HepG2 (cell line): ENCODE results near the gene MIF4GD. TPM values are rescaled to one million over a fixed set of nuclear protein-coding genes. Genes with fewer than 3 reads are reported as not detected.
A peak's percentile ranks its signal among the peaks of the same experiment; 100 is the strongest.

Experiments used
- ADNP ChIP-seq: sonication (generic); formaldehyde crosslinking; IDR thresholded peaks from 2 replicates; pipeline ENCODE4 v1.4.0; 2020; ENCODE audit warnings: missing genetic modification reagents
- ATF5 ChIP-seq: sonication (generic); formaldehyde crosslinking; IDR thresholded peaks from 2 replicates; pipeline ENCODE4 v1.4.0; 2020; ENCODE audit warnings: mild to moderate bottlenecking, low read depth, missing genetic modification reagents
- CC2D1A ChIP-seq: sonication (generic); formaldehyde crosslinking; IDR thresholded peaks from 2 replicates; pipeline ENCODE4 v1.8.1; 2023; ENCODE audit warnings: mild to moderate bottlenecking, missing genetic modification reagents
- FOXC1 ChIP-seq: sonication (generic); formaldehyde crosslinking; IDR thresholded peaks from 2 replicates; pipeline ENCODE4 v1.8.0; 2022; ENCODE audit warnings: mild to moderate bottlenecking, missing genetic modification reagents, borderline replicate concordance
- GATAD1 ChIP-seq: IDR thresholded peaks from 2 replicates; pipeline ENCODE4 v1.6.1; 2016; ENCODE audit warnings: missing genetic modification reagents, missing compliant biosample characterization
- HNRNPH1 ChIP-seq: fragments of 200-400 bp; formaldehyde crosslinking; optimal IDR thresholded peaks from 2 replicates; pipeline ENCODE3; 2017; ENCODE audit warnings: mild to moderate bottlenecking, low read depth, low read length
- IKZF4 ChIP-seq: sonication (generic); formaldehyde crosslinking; IDR thresholded peaks from 2 replicates; pipeline ENCODE4 v1.5.1; 2020; ENCODE audit warnings: borderline replicate concordance, mild to moderate bottlenecking, low read depth, missing genetic modification reagents; ENCODE audit errors: not compliant biosample characterization
- MLX ChIP-seq: IDR thresholded peaks from 2 replicates; pipeline ENCODE4 v1.6.1; 2016
- MYNN ChIP-seq: sonication (generic); formaldehyde crosslinking; IDR thresholded peaks from 2 replicates; pipeline ENCODE4 v1.4.0; 2020; ENCODE audit warnings: mild to moderate bottlenecking, low read depth, missing genetic modification reagents
- NFE2 ChIP-seq: sonication (generic); formaldehyde crosslinking; IDR thresholded peaks from 2 replicates; pipeline ENCODE4 v1.4.0; 2020; ENCODE audit warnings: missing genetic modification reagents
- PAWR ChIP-seq: sonication (generic); formaldehyde crosslinking; IDR thresholded peaks from 2 replicates; pipeline ENCODE4 v1.4.0; 2020; ENCODE audit warnings: missing genetic modification reagents, mild to moderate bottlenecking, borderline replicate concordance
- PBX3 ChIP-seq: sonication (generic); formaldehyde crosslinking; IDR thresholded peaks from 2 replicates; pipeline ENCODE4 v1.8.1; 2023; ENCODE audit warnings: missing genetic modification reagents, inconsistent platforms, borderline replicate concordance
- PHF21A ChIP-seq: sonication (generic); formaldehyde crosslinking; IDR thresholded peaks from 2 replicates; pipeline ENCODE4 v1.5.0; 2020; ENCODE audit warnings: mild to moderate bottlenecking, missing genetic modification reagents
- RAD21 ChIP-seq: fragments of 450-650 bp; formaldehyde crosslinking; IDR thresholded peaks from 2 replicates; pipeline ENCODE4 v1.5.0; 2020; ENCODE audit warnings: mild to moderate bottlenecking
- REL ChIP-seq: sonication (generic); formaldehyde crosslinking; conservative IDR thresholded peaks from 2 replicates; pipeline ENCODE4 v1.8.0; 2022; ENCODE audit warnings: mild to moderate bottlenecking, missing genetic modification reagents, moderate library complexity
- SP1 ChIP-seq, 2 experiments: fragments of 450-650 bp in 1 of 2; sonication (generic) in 1 of 2; formaldehyde crosslinking in 1 of 2; IDR thresholded peaks; 2 replicates each; pipeline versions ENCODE4 v1.4.0 to v1.6.1; 2016 to 2020; ENCODE audit warnings: missing genetic modification reagents in 1 of 2
- THAP11 ChIP-seq: IDR thresholded peaks from 2 replicates; pipeline ENCODE4 v1.6.1; 2016; ENCODE audit warnings: missing biosample characterization, missing genetic modification reagents
- XRCC5 ChIP-seq: fragments of 200-400 bp; formaldehyde crosslinking; optimal IDR thresholded peaks from 2 replicates; pipeline ENCODE3; 2017; ENCODE audit warnings: mild to moderate bottlenecking, low read length
- ZFP82 ChIP-seq: sonication (generic); formaldehyde crosslinking; IDR thresholded peaks from 2 replicates; pipeline ENCODE4 v1.5.1; 2020; ENCODE audit warnings: mild to moderate bottlenecking, missing genetic modification reagents, borderline replicate concordance
- ZNF143 ChIP-seq: sonication (generic); formaldehyde crosslinking; IDR thresholded peaks from 2 replicates; pipeline ENCODE4 v1.4.0; 2020; ENCODE audit warnings: missing genetic modification reagents
- ZNF18 ChIP-seq: sonication (generic); formaldehyde crosslinking; IDR thresholded peaks from 2 replicates; pipeline ENCODE4 v1.8.0; 2022; ENCODE audit warnings: mild to moderate bottlenecking, missing genetic modification reagents; ENCODE audit not compliant: insufficient replicate concordance
- ZNF382 ChIP-seq: sonication (generic); formaldehyde crosslinking; IDR thresholded peaks from 2 replicates; pipeline ENCODE4 v1.5.0; 2020; ENCODE audit warnings: missing genetic modification reagents, mild to moderate bottlenecking, borderline replicate concordance
- ZNF432 ChIP-seq: sonication (generic); formaldehyde crosslinking; IDR thresholded peaks from 2 replicates; pipeline ENCODE4 v1.5.0; 2020; ENCODE audit warnings: missing genetic modification reagents, mild to moderate bottlenecking, borderline replicate concordance
- ZNF446 ChIP-seq: sonication (generic); formaldehyde crosslinking; IDR thresholded peaks from 2 replicates; pipeline ENCODE4 v1.5.0; 2020; ENCODE audit warnings: mild to moderate bottlenecking, missing genetic modification reagents
- ZNF644 ChIP-seq: IDR thresholded peaks from 2 replicates; pipeline ENCODE4 v1.6.1; 2016; ENCODE audit warnings: low read depth
- ZNF761 ChIP-seq: sonication (generic); formaldehyde crosslinking; conservative IDR thresholded peaks from 2 replicates; pipeline ENCODE4 v1.4.0; 2020; ENCODE audit warnings: mild to moderate bottlenecking, missing genetic modification reagents
- ZNF883 ChIP-seq: sonication (generic); formaldehyde crosslinking; IDR thresholded peaks from 2 replicates; pipeline ENCODE4 v1.5.1; 2020; ENCODE audit warnings: mild to moderate bottlenecking, missing genetic modification reagents; ENCODE audit errors: not compliant biosample characterization
- polyA plus RNA-seq, 8 experiments: library from polyadenylated mRNA; depleted of rRNA in 3 of 8; stranded (reverse) in 7 of 8; unstranded in 1 of 8; fragments of >200 nt; fragmentation: Illumina TruSeq in 4 of 8; extraction: Trizol in 4 of 8; gene quantifications; 2 replicates each; pipeline versions ENCODE4 v1.2.1 to v1.2.3, GENCODE V29; 2011 to 2016; ENCODE audit warnings: low read depth in 4 of 8, missing spikeins in 1 of 8, mixed read lengths in 1 of 8; ENCODE audit not compliant: insufficient read depth in 1 of 8
- total RNA-seq, 5 experiments: library from RNA; depleted of rRNA; stranded (reverse); fragments of >200 nt; fragmentation: Illumina TruSeq; extraction: Trizol; gene quantifications; 2 replicates each; pipeline ENCODE4 v1.2.3, GENCODE V29; 2016; ENCODE audit warnings: low read depth in 1 of 5

Gene MIF4GD
- total and polyA plus RNA-seq, 2 of the 13 experiments (the other 11 are each of a cell fraction or from before 2014, with no cell fraction given) = 14.0 to 28.0 TPM

GRCh38 chr17:75261336-75262111, 9.5 kb downstream of the MIF4GD start, which contains the start of the genes GGA3 and MRPS7 (continued):
- TF ChIP-seq ZNF761 (CRISPR knock-in tag) (peak; percentile 91), GATAD1 (CRISPR knock-in tag) (peak; percentile 96), NFE2 (CRISPR knock-in tag) (no peak), IKZF4 (CRISPR knock-in tag) (peak; percentile 11), HNRNPH1 (no peak), ZNF432 (CRISPR knock-in tag) (no peak), ZFP82 (CRISPR knock-in tag) (no peak), ZNF644 (CRISPR knock-in tag) (no peak), MYNN (CRISPR knock-in tag) (0 out of 2 replicates have a peak, but pooled peaks have one; percentile 16), THAP11 (CRISPR knock-in tag) (peak; percentile 92), ATF5 (CRISPR knock-in tag) (no peak), ADNP (CRISPR knock-in tag) (no peak), XRCC5 (peak; percentile 93), SP1 (IDR thresholded peaks at IDR 0.05) (peak; percentile 72), SP1 (CRISPR knock-in tag; IDR thresholded peaks at IDR 0.05) (peak; percentile 74), CC2D1A (CRISPR knock-in tag) (no peak), ZNF446 (CRISPR knock-in tag) (peak; percentile 63; the same call in 1 of the 2 replicates), ZNF883 (peak; percentile 92), REL (peak; percentile 62; the same call in 1 of the 2 replicates), PBX3 (CRISPR knock-in tag) (peak; percentile 37; the same call in 1 of the 2 replicates), FOXC1 (CRISPR knock-in tag) (0 out of 2 replicates have a peak, but pooled peaks have one; percentile 88), MLX (CRISPR knock-in tag) (no peak), PHF21A (no peak; the same call in 1 of the 2 replicates), ZNF143 (peak; percentile 37; the same call in 1 of the 2 replicates), ZNF18 (CRISPR knock-in tag) (peak; percentile 82), PAWR (no peak), ZNF382 (CRISPR knock-in tag) (no peak), RAD21 (CRISPR knock-in tag) (no peak; the same call in 1 of the 2 replicates)
